ENCODE results near the gene SUPV3L1. TPM values are rescaled to one million over a fixed set of nuclear protein-coding genes. Genes with fewer than 3 reads are reported as not detected.
"Not testable (repeated sequence)": the region's sequence is repeated elsewhere in the genome, so short reads cannot be mapped to it uniquely, and the experiment has no call there.

Gene SUPV3L1
- total and polyA plus RNA-seq, 9 of the 15 experiments (the other 6 are each of a cell fraction or from before 2014, with no cell fraction given), result 45.2 to 156 (median 92.6) TPM

DNA sequence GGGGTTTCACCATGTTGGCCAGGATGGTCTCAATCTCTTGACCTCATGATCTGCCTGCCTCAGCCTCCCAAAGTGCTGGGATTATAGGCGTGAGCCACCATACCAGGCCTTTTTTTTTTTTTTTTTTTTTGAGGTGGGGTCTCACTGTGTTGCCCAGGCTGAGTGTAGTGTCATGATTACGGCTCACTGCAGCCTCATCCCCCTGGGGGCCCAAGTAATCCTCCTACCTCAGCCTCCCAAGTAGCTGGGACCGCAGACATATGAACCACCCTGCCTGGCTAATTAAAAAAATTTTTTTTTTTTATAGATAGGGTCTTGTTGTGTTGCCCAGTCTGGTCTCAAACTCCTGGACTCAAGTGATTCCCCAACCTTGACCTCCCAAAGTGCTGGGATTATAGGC, 38.0 kb upstream of the SUPV3L1 start:
- TF ChIP-seq ZNF121 (CRISPR knock-in tag; conservative IDR thresholded peaks at IDR 0.05), result peak; percentile 82
- H3K4me3 ChIP-seq; CTCF ChIA-PET (ENCODE audit: low intra/inter-chr PET ratio); DNase-seq (ENCODE audit: extremely low read depth in 1 of 4, low spot score in 3 of 4); H3K9me3 ChIP-seq (replicated peaks; ENCODE audit: control insufficient read depth, insufficient read depth, low read depth, low read length); H3K9ac ChIP-seq (ENCODE audit: insufficient read depth in 1 of 2, low read depth in 2 of 2, low read length in 2 of 2); intact Hi-C loops (cut with micrococcal nuclease); H3K27me3 ChIP-seq (ENCODE audit: control insufficient read depth in 2 of 2, insufficient read depth in 2 of 2, low read length in 2 of 2); H4K20me1 ChIP-seq (replicated peaks; ENCODE audit: control insufficient read depth, insufficient read depth, low read length); H3K27ac ChIP-seq (ENCODE audit: extremely low read depth, low read depth, low read length); in situ Hi-C loops (cut with MboI); FAIRE-seq; ATAC-seq; BruUV-seq (replicated peaks); H3K9me1 ChIP-seq (ENCODE audit: control insufficient read depth, insufficient read depth, low read length); H2AFZ ChIP-seq (ENCODE audit: low read depth, low read length); H3K4me2 ChIP-seq (ENCODE audit: insufficient read depth, low read length); H3K4me1 ChIP-seq (replicated peaks in 1 of 2; ENCODE audit: control insufficient read depth in 2 of 2, insufficient read depth in 2 of 2, low read length in 2 of 2): not testable (repeated sequence)
- POLR2A ChIA-PET, result interaction anchor here (0.7 to 1.0 kb wide), 3 partner anchors 28 to 652 kb away, joined by 3 to 4 read pairs (median 3); no protein-coding TSS in a partner anchor
- H3K79me2 ChIP-seq (ENCODE audit: control insufficient read depth, insufficient read depth, low read length), result peaks cover 86% of the 10 kb centered on the region
- peaks cover 27% of the 10 kb centered on the region; the same call in 2 of the 3 replicates for H3K36me3 ChIP-seq (ENCODE audit: control insufficient read depth, insufficient read depth, low read length)
- 100% methylated on average over 2 of the region's 3 CpGs for WGBS (ENCODE audit: insufficient coverage, low coverage, missing lambda C conversion rate)

- H3K4me1 ChIP-seq (replicated peaks in 1 of 2; ENCODE audit: control insufficient read depth in 2 of 2, insufficient read depth in 2 of 2, low read length in 2 of 2), result no peaks in the 10 kb centered on the region; a peak in 1 of 5 replicates
- no TSS peak for BruUV-seq (replicated peaks)
- no peaks in the 10 kb centered on the region; the same call in 1 of the 2 replicates for H4K20me1 ChIP-seq (replicated peaks; ENCODE audit: control insufficient read depth, insufficient read depth, low read length)
- H3K27ac ChIP-seq (ENCODE audit: extremely low read depth, low read depth, low read length), result no peak overlapping the region
- H3K9ac ChIP-seq (ENCODE audit: insufficient read depth in 1 of 2, low read depth in 2 of 2, low read length in 2 of 2), result no peak overlapping the region
- intact Hi-C loops (cut with micrococcal nuclease) (no loop called here), in situ Hi-C loops (cut with MboI) (no loop called here)
- no peak for DNase-seq (ENCODE audit: extremely low read depth in 1 of 4, low spot score in 3 of 4)
- POLR2A ChIA-PET, result interaction anchor here (0.6 to 1.1 kb wide), 6 partner anchors 10 to 653 kb away, joined by 3 to 4 read pairs (median 3); no protein-coding TSS in a partner anchor
- no peak overlapping the region for H2AFZ ChIP-seq (ENCODE audit: low read depth, low read length)
- peaks cover 20% of the 10 kb centered on the region; the same call in 1 of the 3 replicates for H3K36me3 ChIP-seq (ENCODE audit: control insufficient read depth, insufficient read depth, low read length)
- H3K9me1 ChIP-seq (ENCODE audit: control insufficient read depth, insufficient read depth, low read length), result no peaks in the 10 kb centered on the region
- H3K79me2 ChIP-seq (ENCODE audit: control insufficient read depth, insufficient read depth, low read length), result peaks cover 87% of the 10 kb centered on the region
- H3K9me3 ChIP-seq (replicated peaks; ENCODE audit: control insufficient read depth, insufficient read depth, low read depth, low read length), result no peaks in the 10 kb centered on the region
- FAIRE-seq, result no peak
- H3K4me2 ChIP-seq (ENCODE audit: insufficient read depth, low read length), result no peak overlapping the region
- no peak overlapping the region for H3K4me3 ChIP-seq
- TF ChIP-seq CTCF (IDR thresholded peaks at IDR 0.05 in 2 of 3, conservative IDR thresholded peaks at IDR 0.05 in 1 of 3; ENCODE audit: insufficient read depth in 2 of 3, low read depth in 1 of 3, low read length in 3 of 3) (peak in 1 of 3 experiments; percentile 5; a peak in 1 of 6 replicates), ZNF583 (CRISPR knock-in tag; IDR thresholded peaks at IDR 0.05) (no peak)
- 0 out of 3 replicates have a peak, but pooled peaks have one; percentile 9 for ATAC-seq
- 55% methylated on average over 3 of the region's 3 CpGs for WGBS (ENCODE audit: insufficient coverage, low coverage, missing lambda C conversion rate)
- no peaks in the 10 kb centered on the region for H3K27me3 ChIP-seq (ENCODE audit: control insufficient read depth in 2 of 2, insufficient read depth in 2 of 2, low read length in 2 of 2)
- CTCF ChIA-PET (ENCODE audit: low intra/inter-chr PET ratio), result no interaction called here
Observed at GRCh38 chr10:69142983-69143382, 37.1 kb upstream of the SUPV3L1 start.

All from K562 (cell line).